ENCODE results near the gene CLMN.

Gene CLMN

DNA sequence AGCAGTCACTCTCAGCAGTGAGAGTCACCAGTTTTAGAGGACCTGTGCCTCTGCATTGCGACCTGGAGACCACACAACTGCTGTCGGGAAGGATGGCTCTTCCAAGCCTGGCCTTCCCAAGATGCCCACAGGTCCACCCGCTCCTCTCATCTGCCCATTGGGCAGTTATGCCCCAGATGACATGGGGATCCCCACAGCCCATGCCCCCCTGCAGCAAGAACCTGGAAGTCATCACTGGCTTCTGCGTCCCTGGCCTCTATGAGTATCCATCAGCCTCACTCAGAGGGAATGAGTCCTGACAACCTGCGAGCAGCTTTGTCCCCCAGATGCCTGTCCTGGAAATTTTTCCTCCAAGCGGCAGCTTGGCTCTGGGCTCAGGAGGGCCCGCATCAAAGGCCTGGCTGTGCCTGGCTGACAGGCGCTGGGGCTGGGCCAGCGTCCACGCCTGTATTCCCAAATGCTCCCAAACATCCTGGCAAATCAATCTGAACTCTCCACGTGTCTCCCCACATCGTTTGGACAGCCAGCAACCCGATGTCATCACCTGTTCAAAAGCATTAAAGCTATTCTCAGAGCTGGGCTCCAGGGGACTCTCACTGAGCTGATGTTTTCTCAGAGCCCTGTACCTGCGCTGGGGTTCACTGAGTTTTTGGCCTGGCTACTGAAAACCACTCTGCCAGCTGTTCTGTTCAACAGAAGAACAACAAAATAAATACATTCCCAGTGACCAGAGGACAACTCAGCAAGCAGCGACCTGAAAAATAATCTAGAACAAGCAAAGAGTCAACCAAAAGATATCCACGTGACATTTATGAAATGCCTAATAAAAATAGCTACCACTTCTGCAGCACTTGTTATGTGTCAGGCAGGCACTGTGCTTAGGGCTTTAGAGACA lies 57.8 kb downstream of the CLMN start:
- no peak for DNase-seq (ENCODE audit: low read depth, low spot score)

DNA sequence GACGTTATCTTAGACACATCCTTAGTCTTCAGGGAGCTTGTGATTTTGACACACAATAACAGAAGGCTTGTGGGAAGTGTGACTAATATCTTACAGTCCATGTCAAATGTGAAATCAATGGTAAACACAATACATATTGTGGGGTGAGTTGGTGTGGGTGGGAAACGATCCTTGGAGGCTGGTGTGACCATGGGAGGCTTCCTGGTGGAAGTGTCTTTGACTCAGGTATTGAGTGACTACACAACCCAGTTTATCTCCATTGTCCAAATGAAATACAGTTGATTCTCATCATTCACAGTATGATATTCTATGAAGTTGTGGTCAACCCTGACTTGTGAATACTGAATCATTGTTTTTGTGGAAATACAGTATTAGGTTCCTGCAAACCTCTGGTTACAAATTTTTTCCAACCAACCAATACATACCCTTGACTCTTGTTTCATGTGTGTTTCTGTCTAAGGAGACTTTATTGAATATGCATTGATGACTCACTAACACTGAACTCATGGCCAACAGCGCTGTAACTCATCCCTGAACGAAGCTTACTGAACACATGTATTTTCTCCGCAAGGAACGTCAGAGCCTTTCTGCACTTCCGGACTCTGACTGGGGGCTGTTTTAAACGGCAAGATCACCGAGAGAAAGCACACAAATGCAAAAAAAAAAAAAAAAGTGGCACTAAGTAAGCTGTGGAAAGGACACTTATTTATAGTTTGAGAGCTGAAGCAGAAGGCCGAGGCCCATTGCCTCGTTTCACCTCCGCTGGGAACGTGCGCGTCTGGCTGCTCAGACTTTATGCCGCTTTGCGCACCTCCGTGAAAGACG lies 59.0 kb downstream of the CLMN start:
- no peak for DNase-seq (ENCODE audit: low read depth, low spot score)

DNA sequence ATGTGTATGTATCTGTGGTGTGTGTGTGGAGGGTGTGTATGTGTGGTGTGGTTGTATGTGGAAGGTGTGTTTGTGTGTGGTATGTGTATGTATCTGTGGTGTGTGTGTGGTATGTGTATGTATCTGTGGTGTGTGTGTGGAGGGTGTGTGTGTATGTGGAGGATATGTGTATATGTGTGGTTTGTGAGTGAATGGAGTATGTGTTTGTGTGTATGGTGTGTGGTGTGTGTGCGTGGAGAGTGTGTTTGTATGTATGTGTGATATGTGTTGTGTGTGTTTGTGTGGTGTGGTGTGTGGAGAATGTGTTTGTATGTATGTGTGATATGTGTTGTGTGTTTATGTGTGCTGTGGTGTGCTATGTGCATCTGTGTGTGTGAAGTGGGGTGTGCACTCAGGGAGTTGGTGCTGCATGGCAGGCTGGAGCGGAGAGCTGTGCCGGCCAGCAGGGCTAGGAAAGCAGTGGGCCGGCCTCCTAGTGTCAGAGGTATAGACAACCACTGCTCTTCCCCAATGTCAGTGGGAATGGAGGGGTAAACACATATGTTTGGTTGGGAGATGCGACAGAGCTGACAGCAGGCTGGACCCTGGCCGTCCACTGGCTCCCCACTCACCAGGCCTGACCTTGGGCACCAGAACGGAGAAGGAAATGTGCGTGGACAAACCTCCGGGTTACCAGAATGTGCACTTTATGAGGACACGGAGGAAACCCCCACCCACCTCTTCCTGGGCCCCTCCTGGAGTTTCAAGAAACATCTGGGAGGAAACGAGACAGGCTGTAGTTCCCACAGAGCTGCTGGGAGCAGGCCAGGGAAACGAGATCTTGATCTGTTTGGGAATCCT lies 60.7 kb downstream of the CLMN start:
- DNase-seq (ENCODE audit: low read depth, low spot score): no peak

DNA sequence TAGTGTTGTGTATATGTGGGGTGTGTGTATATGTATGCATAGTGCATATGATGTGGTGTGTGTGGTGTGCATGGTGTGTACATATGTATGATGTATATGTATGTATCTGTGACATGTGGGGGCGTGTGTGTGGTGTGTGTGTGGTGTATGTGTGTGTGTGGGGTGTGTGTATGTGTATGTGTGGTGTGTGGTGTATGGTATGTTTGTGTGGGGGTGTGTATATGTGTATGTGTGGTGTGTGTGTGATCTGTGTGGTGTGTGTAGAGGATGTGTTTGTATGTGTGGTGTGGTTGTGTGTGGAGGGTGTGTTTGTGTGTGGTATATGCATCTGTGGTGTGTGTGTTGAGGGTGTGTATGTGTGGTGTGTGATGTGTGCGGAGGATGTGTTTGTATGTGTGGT lies 61.6 kb downstream of the CLMN start:
- no peak for DNase-seq (ENCODE audit: low read depth, low spot score)

DNA sequence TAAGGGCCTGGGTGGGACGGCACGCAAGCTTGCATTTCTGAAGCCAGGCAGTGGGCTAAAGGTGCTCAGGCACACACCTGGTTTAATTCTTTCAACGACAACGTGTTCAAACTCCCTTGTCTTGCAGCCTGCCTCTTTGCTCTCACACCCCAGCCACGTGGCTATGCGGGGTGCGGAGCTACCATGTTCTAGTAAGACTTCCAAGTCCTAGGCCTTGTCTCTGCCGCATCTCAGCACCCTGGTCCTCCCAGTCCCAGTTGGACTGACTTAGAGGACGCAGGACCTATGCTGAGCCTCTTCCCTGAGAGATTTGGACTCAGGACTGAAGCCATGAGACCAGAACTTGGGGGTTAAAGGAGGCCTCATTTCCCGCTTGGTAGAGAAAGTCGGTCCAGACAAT lies 62.2 kb downstream of the CLMN start:
- no peak for DNase-seq (ENCODE audit: low read depth, low spot score)

DNA sequence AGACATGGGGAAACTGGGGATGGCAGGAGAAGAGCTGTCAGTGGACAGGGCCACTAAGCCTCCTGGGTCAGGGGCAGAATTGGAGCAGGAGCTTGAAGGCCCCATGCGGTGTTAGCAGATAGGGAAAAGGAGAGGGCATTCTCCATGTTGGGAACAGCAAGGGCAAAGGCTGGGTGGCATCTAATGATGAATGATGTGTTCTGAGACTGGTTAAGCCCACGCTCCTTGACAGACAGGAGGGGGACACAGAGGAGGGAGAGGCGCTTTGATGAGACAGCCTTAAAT lies 63.0 kb downstream of the CLMN start:
- DNase-seq (ENCODE audit: low read depth, low spot score): no peak

DNA sequence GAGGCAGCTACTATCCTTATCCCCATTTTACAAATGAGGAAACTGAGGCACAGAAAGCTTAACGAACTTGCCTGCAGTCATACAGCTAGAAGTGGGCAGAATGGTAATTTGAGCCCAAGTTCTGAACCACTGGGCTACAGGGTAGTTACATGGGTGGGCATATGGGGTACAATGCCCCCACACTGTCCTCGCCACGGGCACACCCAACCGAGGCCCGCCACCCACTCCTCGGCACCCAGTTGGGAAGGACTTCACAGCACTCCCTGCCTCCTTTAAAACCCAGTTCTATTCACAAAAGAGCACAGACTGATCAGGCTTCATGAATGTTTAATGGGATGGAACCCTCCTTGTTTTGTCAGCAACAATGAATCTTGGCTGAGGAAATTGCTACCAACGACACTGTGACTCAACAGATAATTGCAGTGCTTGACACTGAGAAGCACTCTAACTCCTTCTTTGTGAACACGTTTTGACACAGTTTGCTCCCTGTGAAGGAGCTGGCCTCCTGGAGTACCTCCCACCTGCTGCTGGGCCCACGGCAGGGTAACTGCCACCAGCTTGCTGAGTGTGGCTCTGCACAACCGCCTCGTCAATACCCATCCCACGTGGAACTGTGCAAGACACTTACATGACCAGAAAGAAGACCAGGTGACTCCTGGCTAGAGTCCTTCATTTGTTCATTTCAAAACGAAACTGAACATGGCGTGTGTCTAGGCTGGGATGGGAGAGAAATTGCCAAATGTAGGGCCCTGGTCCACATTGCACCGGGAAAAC lies 63.5 kb downstream of the CLMN start:
- DNase-seq (ENCODE audit: low read depth, low spot score): no peak

DNA sequence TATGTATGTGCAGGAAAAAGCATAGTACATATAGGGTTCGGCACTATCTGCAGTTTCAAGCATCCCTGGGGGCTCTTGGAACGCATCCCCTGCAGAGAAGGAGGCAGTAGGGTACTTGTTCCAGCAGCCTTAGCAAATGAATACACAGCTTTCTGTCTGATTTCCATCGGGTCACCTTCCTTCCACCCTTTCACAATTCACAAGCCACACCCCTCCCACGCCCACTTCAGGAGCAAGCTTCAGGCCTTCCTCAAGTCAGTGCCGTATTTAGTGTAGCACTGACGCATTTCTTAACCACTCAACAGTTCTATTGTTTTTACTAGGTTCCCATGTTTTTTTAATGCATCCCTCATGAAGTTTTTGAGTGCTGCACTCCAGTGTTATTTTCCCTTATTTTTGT lies 64.2 kb downstream of the CLMN start:
- no peak for DNase-seq (ENCODE audit: low read depth, low spot score)

DNA sequence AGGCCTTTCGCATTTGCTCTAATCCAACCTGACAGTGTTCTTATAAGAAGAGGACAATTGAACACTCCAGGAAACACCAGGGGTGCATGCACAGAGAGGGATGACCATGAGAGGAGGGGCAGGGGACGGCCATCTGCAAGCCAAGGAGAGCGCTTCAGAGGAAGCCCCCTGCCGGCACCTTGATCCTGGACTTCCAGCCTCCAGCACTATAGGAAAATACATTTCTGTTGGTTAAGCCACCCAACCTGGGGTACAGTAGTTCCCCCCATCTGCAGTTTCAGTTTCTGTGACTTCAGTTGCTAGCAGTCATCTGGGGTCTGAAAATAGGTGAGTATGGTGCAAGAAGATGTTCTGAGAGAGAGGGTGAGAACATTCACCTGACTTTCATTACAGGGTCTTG lies 64.7 kb downstream of the CLMN start:
- DNase-seq (ENCODE audit: low read depth, low spot score): no peak

DNA sequence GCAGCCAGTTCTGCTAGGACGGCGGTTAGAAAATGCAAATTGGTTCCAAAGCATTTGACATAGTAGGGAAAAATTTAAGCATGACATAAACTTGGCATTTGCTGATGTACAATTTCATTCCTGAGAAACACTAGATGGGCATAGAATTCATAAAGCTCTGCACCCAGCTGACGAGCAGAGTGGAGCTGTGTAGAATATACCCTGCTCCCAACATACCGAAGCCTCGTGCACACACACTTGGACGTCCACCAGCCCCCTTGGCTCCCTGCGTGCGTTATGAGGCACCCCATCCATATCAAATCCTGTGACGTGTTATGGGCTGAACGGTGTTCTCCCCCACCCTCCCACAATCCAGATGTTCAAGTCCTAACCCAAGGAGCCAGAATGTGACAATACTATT lies 65.4 kb downstream of the CLMN start:
- no peak for DNase-seq (ENCODE audit: low read depth, low spot score)

DNA sequence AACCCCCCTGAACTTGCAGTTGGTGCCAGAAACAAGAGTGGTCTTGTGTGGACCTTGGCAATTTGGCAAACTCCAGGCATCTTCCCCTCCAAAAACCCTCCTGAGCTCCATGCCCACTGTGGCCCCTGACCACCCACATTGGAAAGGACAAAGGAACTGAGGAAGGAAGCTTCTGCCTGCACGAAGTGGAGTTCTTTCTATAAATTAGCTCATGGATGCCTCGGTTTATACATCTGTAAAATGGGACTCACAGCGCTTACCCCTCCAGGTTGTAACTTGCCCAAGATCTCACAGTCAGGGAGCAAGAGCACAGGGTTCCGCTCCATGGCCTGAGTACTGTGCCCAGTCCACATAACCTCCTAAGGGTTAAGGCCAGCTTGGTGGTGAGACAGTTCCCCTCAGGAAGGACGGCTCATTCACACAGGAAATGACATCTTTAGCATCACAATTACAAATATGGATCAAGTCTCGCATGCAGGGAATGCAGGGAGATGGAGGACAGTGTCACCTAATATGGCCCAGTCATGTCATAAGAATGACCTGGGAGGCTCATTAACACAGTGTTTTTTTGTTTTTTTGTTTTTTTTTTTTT lies 66.6 kb downstream of the CLMN start:
- DNase-seq (ENCODE audit: low read depth, low spot score): no peak

DNA sequence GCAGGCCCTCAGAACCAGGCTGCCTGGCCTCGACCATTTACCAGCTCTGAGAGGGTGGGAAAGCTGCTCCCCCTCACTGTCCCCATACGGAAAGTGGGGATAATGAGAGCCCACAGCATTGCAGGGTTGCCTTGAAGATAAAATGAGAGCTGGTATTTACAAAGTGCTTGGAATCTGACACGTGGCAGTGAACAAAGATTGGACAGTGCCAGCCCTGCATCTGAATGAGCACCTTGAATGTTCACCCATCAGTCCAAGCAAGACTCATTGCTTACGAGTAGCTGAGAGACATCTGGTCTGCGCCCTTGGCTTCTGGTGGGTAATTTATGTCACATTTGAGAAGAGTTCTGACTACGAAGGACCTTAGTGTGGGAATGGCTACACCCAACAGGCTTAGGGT lies 67.5 kb downstream of the CLMN start:
- no peak for DNase-seq (ENCODE audit: low read depth, low spot score)

DNA sequence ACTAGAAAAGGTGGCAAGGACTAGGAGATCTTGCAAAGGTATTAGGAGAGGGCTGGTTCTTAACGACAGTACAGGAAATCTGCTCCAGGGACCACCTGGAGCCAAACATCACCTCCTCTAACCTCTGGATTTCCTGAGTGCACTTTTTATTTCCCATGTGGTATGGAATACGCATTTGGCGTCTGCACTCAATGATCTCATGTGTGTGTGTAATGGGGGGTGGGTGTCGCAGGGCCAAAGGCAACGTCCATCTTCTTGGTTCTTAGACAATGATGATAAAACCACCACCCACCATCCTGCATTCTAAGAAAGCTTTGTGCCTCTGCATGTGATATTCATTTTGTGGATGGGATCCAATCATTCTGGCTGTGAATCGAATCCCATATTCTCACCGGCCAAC lies 68.8 kb downstream of the CLMN start:
- DNase-seq (ENCODE audit: low read depth, low spot score): no peak

DNA sequence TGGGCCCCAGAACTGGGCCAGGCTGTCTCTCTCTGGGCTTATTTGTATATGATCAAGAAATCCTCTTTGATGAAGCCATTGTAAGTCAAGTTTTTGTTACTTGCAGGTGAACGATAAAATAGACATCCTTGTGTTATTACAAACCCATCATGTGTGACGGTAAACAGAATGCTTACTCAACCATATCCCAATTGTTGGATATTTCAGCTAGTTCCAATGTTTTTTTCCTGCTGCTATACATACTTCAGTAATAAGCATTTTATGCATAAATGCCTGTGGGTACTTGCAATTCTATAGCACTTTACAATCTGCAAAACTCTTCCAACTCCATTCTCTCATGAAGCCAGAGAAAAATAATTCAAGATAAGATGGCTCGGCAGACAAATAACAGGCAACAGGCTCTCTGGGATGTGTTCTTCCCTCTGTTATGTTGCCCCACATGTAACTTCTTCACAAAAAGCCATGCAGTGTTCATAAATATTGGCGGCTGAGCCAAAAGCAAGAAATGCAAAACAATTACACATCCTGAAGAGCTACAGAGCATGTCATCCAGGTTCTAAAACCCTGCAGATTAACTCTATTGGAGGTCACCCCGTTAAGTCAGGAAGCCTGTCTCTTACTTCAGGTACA lies 69.5 kb downstream of the CLMN start:
- no peak for DNase-seq (ENCODE audit: low read depth, low spot score)

DNA sequence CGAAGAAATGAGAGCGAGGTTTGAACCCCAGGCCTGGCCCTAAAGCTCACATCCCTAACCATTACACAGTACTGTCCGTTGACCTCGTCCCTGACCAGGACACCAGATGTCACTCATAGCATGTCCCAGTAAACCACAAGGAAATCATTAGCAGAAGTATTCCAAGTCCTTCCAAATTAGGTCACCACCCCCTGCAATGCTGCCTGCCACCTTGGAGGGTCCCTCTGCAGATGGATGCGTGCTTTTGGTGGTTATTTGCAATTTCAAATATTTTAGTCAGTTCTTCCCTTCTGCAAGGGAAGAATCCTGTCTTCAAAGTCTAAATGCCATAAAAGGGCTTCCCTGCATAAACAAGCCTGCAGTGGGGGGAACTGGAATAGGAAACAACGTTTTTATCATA lies 71.3 kb downstream of the CLMN start:
- no peak for DNase-seq (ENCODE audit: low read depth, low spot score)

DNA sequence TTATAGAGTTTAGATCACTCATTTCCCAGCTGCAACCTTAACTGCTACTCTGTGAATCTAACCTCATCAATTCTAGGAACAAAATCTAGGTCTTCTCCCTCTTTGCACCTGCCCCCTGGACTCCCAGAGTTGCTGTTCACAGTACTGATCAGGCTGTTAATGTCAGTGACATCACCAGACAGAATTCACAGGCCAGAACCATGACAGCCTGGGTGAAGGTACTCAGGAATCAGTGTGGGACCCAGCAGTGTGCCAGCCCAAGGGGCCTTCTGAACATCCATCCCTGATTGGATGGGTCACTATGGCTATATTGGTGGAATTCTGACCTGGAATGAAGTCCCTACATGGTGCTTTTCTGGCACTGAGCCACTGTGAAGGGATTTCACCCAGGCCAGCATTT lies 72.8 kb downstream of the CLMN start:
- no peak for DNase-seq (ENCODE audit: low read depth, low spot score)

DNA sequence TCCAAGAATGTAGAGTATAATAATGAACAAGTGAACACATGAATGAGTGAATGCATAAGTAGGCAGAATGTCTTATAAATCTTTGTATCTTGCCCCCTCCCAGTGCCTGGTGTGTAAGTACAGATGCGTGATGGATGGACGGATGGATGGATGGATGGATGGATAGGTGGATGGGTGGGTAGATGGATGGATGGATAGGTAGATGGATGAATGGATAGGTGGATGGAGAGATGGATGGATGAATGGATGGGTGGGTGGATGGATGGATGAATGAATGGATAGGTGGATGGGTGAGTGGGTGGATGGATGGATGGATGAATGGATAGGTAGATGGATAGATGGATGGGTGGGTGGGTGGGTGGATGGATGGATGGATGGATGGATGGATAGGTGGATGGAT lies 74.4 kb downstream of the CLMN start:
- no peak for DNase-seq (ENCODE audit: low read depth, low spot score)

DNA sequence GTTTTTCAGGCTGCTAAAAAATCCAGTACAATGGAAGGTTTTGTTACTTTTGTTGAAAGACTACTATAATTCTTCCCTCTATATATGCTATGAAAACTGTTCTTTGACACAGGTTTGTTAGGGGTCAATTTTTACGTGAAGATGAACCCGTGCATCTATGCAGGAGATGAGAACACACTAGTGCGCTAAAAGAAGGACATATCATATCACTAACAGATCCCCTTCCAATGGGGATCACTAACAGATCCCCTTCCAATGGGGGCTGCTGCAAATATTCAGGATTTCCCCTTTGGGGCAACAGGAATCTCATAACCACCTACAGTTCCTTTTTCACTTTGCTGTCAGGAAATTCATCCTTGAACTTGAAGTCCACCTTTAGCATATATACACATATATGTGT lies 75.1 kb downstream of the CLMN start:
- DNase-seq (ENCODE audit: low read depth, low spot score): no peak

DNA sequence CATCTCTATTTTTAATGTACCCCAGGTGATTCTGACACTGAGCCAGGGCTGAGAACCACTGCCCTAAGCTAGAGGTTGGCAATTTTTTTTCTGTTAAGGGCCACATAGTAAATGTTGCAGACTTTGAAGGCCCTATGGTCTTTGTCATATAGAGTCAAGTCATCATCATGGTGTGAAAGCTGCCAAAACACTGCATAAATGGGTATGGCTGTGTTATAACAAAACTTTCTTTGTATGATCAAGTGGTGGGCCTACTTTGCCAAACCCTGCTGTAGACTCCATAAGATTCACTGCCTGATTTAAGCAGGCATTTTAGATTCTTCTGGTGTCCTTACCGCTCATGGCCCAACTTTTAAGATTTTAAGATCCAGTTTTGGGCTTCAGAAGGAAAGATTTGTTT lies 76.8 kb downstream of the CLMN start:
- no peak for DNase-seq (ENCODE audit: low read depth, low spot score)

Measured in activated CD4-positive, CD25-positive, alpha-beta regulatory T cell treated with anti-CD3 and anti-CD28 coated beads, Interleukin-2, amount 50 U/mL, for 16 hours (primary cell).